Measurements from ENCODE around the gene MYH14.

MYH14 gene

DNA sequence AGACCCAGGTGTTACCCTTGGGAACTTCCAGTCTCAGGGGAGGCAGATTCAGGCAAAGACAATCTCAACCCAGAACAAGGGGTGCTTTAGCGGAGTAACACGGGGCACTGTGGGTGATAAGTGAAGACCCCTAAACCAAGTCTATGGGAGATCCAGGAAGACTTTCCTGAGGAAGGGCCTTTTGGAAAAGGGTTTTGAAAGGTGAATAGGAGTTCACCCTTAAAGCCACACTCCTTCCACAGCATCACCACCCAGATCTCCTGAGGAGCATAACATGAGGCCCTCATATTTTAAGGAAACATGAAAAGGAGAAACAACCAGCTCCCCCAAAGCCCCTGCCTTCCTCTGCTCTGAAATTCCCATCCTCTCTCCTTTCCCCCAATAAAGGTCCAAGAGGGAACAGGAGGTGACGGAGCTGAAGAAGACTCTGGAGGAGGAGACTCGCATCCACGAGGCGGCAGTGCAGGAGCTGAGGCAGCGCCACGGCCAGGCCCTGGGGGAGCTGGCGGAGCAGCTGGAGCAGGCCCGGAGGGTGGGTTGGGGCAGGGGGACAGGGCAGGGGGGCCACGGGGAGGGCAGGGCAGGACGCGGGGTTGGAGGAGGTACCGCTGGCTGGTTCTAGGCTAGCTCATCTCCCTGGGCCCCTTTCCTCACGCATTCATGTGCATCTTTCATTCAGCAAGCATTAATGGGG is 73.1 kb downstream of the MYH14 start:
- no peak for DNase-seq (ENCODE audit: low read depth)
- TF ChIP-seq CTCF (conservative IDR thresholded peaks at IDR 0.05; ENCODE audit: low read depth, low read length): no peak
- H3K4me3 ChIP-seq (ENCODE audit: low read length): no peak overlapping the region

DNA sequence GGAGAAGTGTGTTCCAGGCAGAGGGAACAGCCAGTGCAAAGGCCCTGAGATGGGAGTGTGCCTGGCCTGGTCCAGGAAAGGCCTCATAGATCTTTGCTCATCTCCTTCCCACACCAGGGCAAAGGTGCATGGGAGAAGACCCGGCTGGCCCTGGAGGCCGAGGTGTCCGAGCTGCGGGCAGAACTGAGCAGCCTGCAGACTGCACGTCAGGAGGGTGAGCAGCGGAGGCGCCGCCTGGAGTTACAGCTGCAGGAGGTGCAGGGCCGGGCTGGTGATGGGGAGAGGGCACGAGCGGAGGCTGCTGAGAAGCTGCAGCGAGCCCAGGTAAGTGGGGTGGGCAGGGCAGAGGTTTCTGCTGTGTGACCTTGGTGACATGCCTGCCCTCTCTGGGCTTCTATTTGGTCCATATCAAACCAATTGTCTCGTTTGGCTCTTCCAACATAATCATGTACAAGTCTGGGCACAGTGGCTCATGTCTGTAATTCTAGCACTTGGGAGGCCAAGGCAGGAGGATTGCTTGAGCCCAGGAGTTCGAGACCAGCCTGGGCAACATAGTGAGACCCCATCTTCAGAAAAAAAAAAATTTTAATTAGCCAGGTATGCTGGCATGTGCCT is 74.7 kb downstream of the MYH14 start:
- TF ChIP-seq CTCF (conservative IDR thresholded peaks at IDR 0.05; ENCODE audit: low read depth, low read length): no peak

DNA sequence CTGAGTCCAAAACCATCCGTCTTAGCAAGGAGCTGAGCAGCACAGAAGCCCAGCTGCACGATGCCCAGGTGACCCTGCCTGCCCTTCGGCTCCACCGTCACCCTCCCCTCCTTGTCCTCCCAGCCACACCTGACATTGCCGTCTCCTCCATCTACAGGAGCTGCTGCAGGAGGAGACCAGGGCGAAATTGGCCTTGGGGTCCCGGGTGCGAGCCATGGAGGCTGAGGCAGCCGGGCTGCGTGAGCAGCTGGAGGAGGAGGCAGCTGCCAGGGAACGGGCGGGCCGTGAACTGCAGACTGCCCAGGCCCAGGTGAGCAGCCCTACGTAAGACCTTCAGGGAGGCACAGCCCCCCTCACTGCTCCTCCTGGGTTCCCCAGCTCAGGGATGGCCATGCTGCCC is 76.7 kb downstream of the MYH14 start:
- DNase-seq (ENCODE audit: low read depth): no peak
- no peak overlapping the region for H3K4me3 ChIP-seq (ENCODE audit: low read length)
- no peak for TF ChIP-seq CTCF (conservative IDR thresholded peaks at IDR 0.05; ENCODE audit: low read depth, low read length)

More for the DNA sequence above, 74.7 kb downstream of the MYH14 start:
- DNase-seq (ENCODE audit: low read depth): no peak
- no peak overlapping the region for H3K4me3 ChIP-seq (ENCODE audit: low read length)

DNA sequence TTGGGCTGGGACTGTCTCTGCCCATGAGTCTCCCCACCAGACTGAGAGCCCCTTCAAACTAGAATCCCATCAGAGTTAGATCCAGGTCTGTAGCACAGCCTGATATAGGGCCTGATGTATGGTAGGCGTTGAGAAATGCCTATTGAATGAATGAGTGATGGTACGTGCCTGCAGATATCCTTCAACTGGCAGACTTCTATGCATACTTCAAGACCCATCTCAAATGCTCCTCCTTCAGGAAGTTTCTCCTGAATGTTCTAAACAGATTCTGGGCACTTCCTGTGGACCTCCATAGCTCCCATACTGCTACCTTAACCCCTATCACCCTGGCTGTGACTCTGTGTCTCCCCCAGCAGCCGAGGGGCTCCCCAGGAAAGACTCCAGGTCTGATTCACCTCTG is 77.6 kb downstream of the MYH14 start:
- DNase-seq (ENCODE audit: low read depth): no peak
- TF ChIP-seq CTCF (conservative IDR thresholded peaks at IDR 0.05; ENCODE audit: low read depth, low read length): no peak
- H3K4me3 ChIP-seq (ENCODE audit: low read length): no peak overlapping the region

- no peak overlapping the region for H3K4me3 ChIP-seq (ENCODE audit: low read length)
- no peak for DNase-seq (ENCODE audit: low read depth)
- no peak for TF ChIP-seq CTCF (conservative IDR thresholded peaks at IDR 0.05; ENCODE audit: low read depth, low read length)
Measured at GRCh38 chr19:50281491-50281890, 78.1 kb downstream of the MYH14 start.

GRCh38 chr19:50285833-50286232 is 82.4 kb downstream of the MYH14 start:
- H3K4me3 ChIP-seq (ENCODE audit: low read length): no peak overlapping the region
- no peak for TF ChIP-seq CTCF (conservative IDR thresholded peaks at IDR 0.05; ENCODE audit: low read depth, low read length)
- no peak for DNase-seq (ENCODE audit: low read depth)

DNA sequence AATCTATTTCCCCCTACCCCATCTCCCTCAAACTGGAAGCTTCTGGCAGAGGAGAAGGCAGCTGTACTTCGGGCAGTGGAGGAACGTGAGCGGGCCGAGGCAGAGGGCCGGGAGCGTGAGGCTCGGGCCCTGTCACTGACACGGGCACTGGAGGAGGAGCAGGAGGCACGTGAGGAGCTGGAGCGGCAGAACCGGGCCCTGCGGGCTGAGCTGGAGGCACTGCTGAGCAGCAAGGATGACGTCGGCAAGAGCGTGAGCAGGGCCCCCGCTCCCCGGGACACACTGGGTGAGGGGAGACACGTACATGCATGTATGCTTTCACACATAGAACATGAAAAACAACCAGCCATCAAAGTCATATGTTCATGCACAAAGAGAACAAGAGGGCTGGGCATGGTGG is 83.0 kb downstream of the MYH14 start:
- DNase-seq (ENCODE audit: low read depth): no peak
- no peak for TF ChIP-seq CTCF (conservative IDR thresholded peaks at IDR 0.05; ENCODE audit: low read depth, low read length)
- H3K4me3 ChIP-seq (ENCODE audit: low read length): no peak overlapping the region

Measured in retinal pigment epithelial cell (primary cell).